Omental fat pad (tissue), 4 donors: ENCODE results near the gene KHSRP. TPM values are rescaled to one million over a fixed set of nuclear protein-coding genes. Genes with fewer than 3 reads are reported as not detected.

Source experiments
- ATAC-seq: fragments of 150-250 bp; one replicate; pipeline ENCODE4 v1.9.1; 2016; ENCODE audit warnings: mild to moderate bottlenecking, moderate library complexity; ENCODE audit not compliant: low FRiP score
- DNase-seq: peaks from one replicate; pipeline ENCODE4 v3.0.0-alpha.2; 2019; ENCODE audit warnings: low spot score
- total RNA-seq, 4 donors: library from RNA; depleted of rRNA; stranded (reverse); fragments of >200 nt; gene quantifications; one replicate each; pipeline ENCODE4 v1.1.0, GENCODE V29; 2016
- TF ChIP-seq, protein P1 (sequence below), 3 donors: fragments of 450-650 bp; IDR thresholded peaks; one replicate each; pipeline ENCODE4 v1.5.1; 2016 to 2017; ENCODE audit warnings: antibody characterized with exemption in 3 of 3, mild to moderate bottlenecking in 3 of 3, moderate library complexity in 2 of 3

The KHSRP gene
- total RNA-seq, 4 donors from 2014 or later = 67.4 to 125 (median 78.3) TPM

DNA sequence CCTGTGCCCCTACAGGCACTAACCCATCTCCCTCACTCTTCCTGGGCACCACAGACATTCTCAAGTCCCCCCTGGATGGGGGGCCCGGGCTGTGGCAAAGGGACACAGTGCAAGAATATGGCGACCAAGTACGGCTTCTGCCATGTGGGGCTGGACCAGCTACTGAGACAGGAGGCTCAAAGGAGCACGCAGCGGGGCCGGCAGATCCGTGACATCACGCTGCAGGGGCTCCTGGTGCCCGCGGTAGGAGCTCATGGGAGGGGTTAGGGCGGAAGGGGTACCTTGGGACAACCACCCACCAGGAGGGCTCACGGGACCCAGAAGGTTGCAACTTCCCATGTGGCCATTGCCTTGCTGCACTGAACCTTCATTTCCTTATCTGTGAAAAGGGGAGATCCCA, 28.3 kb downstream of the KHSRP start:
- DNase-seq (no peak), ATAC-seq (no peak)
- TF ChIP-seq, protein P1, sequence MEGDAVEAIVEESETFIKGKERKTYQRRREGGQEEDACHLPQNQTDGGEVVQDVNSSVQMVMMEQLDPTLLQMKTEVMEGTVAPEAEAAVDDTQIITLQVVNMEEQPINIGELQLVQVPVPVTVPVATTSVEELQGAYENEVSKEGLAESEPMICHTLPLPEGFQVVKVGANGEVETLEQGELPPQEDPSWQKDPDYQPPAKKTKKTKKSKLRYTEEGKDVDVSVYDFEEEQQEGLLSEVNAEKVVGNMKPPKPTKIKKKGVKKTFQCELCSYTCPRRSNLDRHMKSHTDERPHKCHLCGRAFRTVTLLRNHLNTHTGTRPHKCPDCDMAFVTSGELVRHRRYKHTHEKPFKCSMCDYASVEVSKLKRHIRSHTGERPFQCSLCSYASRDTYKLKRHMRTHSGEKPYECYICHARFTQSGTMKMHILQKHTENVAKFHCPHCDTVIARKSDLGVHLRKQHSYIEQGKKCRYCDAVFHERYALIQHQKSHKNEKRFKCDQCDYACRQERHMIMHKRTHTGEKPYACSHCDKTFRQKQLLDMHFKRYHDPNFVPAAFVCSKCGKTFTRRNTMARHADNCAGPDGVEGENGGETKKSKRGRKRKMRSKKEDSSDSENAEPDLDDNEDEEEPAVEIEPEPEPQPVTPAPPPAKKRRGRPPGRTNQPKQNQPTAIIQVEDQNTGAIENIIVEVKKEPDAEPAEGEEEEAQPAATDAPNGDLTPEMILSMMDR (IDR thresholded peaks at IDR 0.05) = no peak

DNA sequence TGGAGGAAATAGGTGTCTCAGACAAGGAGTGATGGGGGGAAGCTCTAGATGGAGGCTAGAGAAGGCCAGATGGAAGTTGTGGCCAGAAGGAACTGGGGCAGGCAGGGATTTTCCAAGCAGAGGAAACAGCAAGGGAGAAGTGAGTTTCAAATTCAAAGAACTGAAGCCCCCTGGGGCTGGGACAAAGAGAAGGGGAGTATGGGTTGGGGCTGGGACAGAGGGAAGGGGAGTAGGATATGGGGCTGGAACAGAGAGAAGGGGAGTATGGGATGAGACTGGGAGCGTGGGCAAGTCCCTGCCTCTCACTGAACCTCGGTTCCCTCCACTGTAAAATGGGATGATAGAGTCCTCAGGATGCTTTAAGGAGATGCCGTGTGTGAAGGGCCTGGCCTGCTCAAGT, 29.8 kb downstream of the KHSRP start:
- TF ChIP-seq, protein P1 (IDR thresholded peaks at IDR 0.05) = no peak
- DNase-seq (no peak), ATAC-seq (no peak)

DNA sequence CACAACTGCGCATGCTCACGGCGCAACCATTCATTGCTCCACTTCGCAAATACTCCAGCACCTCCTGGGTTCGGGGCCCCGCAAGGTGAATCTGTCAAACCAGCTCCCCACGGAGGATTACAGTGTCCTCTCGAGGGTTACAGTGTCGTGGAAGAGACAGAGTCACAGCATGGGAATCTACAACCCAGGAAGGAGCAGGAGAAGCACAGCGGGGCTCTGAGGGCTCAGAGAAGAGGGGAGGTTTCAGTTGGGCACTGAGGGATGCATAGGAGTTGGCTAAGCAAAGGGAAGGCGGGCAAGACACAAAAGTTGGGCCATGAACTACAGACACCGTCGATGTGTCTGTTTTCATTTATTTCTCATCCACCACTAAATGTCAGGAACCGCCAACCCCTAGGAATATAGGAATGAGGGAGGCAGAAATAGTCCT, 30.6 kb downstream of the KHSRP start:
- DNase-seq = no peak
- no peak for ATAC-seq
- TF ChIP-seq, protein P1 (IDR thresholded peaks at IDR 0.05) = no peak

DNA sequence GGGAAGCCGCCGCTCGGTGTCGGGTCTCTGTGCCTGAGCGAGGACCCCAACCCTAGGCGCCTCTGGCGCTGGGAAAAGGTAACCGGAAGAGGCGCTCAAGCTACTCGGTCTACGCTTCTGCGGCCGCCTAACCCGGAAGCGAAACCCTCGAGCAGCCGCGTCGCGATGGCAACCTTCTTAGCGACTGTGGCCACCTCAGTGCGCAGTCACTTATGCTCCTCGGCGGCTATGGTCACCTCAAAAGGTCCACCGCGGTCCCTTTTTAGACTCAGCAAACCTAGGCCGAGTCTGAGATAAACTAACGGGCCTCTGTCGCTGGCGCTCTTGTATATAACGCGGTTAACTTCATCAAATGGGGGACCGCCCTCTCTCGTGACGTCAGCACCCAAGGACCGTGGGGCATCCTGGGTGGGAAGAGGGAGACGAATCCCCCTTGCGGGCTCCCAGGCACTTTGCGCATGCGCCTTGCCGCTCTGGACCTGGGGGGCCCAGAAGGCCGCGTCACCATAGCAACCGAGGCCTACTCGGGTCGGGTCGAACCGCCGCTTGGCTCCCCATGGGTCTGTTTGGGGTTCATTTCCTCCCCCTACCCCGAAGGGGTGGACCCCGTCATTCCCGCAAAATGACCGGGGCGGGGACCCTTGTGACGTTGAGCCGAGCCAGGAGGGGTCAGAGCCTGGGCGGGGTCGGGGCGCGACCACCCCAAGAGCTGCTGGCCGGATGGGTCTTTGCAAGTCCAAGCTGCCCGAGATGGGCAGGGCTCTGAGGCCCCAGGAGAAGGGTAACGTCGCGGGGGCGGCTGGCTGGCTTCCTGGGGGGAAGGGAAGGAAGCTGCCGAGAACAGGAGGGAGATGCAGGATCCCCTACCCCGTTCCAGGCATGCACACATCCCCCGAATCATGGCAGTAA, 31.3 kb downstream of the KHSRP start, which contains the start of gene GTF2F1:
Gene GTF2F1, minus strand, starts transcription at position 91 of the 909 bp plus-strand sequence. CDS start 169 bp downstream, outside the sequence.
- peak; percentile 89 for ATAC-seq
- TF ChIP-seq, protein P1 (IDR thresholded peaks at IDR 0.05) = no peak
- peak; percentile 84 for DNase-seq

DNA sequence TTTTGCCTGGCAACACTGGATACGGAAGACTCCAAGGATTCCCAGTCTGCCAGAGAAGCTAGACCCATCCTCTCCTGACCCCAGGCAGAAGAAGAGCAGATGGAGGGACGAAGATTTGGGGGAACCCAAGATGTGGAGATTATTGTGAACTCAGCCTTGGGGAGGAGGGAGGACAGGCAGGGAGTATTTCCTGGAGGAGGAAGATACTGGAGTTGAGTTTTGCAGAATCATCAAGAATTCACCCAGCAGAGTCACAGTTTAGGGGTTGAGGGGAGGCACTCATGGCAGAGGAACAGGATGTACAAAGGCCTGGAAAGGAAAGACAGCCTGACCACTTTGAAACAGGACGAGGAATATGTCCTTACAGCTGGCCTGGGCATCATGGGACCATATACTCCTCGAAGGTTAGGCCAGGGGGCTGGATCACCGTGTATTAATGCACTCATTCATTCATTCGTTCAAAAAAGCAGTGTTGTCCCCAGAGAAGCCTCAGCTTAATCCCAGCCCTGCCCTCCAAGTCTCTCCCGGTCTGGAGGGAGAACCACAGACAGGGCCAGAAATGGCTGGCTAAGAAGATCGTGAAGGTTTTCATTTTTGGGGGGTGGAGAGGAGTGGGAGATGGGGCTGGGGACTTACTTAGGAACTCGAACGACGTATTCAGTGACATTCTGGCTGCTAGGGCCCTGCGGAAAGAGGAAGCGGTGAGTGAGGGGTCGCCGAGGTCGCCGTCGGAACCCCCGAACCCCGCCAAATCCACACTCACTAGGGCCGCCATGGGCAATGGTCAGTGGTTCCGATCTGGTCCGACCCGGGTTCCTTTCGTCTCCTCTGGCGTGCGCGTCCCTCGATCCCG, 32.2 kb downstream of the KHSRP start:
- DNase-seq (no peak), ATAC-seq (no peak)
- TF ChIP-seq, protein P1 (IDR thresholded peaks at IDR 0.05) = no peak

DNA sequence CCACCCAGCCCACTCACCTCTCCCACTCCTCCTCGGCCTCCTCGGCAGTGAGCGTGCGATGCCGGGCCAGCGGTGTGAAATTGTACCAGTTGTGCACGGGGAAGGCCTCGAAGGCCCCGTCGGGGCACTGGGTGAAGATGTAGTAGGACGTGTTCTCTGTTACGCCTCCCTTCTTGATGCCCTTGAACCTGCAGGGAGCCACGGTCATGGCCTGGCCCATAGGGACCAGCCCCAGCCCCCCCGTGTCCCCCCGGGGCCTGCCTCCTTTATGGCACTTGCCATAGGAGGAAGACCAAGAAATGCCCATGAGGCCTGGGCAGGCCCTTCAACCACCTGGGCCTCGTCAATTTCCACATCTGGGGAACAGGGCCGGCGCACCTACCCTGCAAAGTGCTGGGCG, 37.2 kb downstream of the KHSRP start:
- TF ChIP-seq, protein P1 (IDR thresholded peaks at IDR 0.05) = no peak
- DNase-seq = no peak
- no peak for ATAC-seq
